ENCODE results near the gene C2CD3. TPM values are rescaled to one million over a fixed set of nuclear protein-coding genes. Genes with fewer than 3 reads are reported as not detected.

C2CD3 gene
- total and polyA plus RNA-seq, 9 donors, result 14.5 to 25.8 (median 18.5) TPM

GRCh38 chr11:74012074-74012809 lies 158.6 kb downstream of the C2CD3 start:
- 97% methylated on average over 3 of the region's 14 CpGs for WGBS (ENCODE audit: insufficient coverage)
- Histone ChIP-seq H3K4me1 (ENCODE audit: control insufficient read depth, insufficient read depth, low read length) (peaks cover 12% of the 10 kb centered on the region), H3K9me3 (replicated peaks; ENCODE audit: control insufficient read depth, low read depth, low read length) (no peaks in the 10 kb centered on the region), H3K4me3 (ENCODE audit: low read length) (no peak overlapping the region), H3K36me3 (ENCODE audit: control insufficient read depth, insufficient read depth, low read length) (peaks cover 49% of the 10 kb centered on the region), H3K27ac (ENCODE audit: low read length) (no peak overlapping the region), H3K27me3 (ENCODE audit: control insufficient read depth, insufficient read depth, low read length) (no peaks in the 10 kb centered on the region)
- no peak for DNase-seq

GRCh38 chr11:74011360-74012073 lies 159.3 kb downstream of the C2CD3 start:
- no peak overlapping the region for H3K27ac ChIP-seq (ENCODE audit: low read length)
- peak; percentile 17 for DNase-seq

GRCh38 chr11:74010306-74011300 lies 160.2 kb downstream of the C2CD3 start:
- H3K9me3 ChIP-seq (replicated peaks; ENCODE audit: control insufficient read depth, low read depth, low read length), result no peaks in the 10 kb centered on the region
- H3K27me3 ChIP-seq (ENCODE audit: control insufficient read depth, insufficient read depth, low read length), result no peaks in the 10 kb centered on the region
- DNase-seq, result no peak
- peaks cover 41% of the 10 kb centered on the region for H3K36me3 ChIP-seq (ENCODE audit: control insufficient read depth, insufficient read depth, low read length)
- 69% methylated on average over 3 of the region's 9 CpGs for WGBS (ENCODE audit: insufficient coverage)
- no peak overlapping the region for H3K27ac ChIP-seq (ENCODE audit: low read length)
- H3K4me3 ChIP-seq (ENCODE audit: low read length), result no peak overlapping the region
- peaks cover 12% of the 10 kb centered on the region for H3K4me1 ChIP-seq (ENCODE audit: control insufficient read depth, insufficient read depth, low read length)

More at GRCh38 chr11:74011360-74012073, 159.3 kb downstream of the C2CD3 start:
- Histone ChIP-seq H3K4me1 (ENCODE audit: control insufficient read depth, insufficient read depth, low read length) (peaks cover 12% of the 10 kb centered on the region), H3K36me3 (ENCODE audit: control insufficient read depth, insufficient read depth, low read length) (peaks cover 45% of the 10 kb centered on the region), H3K4me3 (ENCODE audit: low read length) (no peak overlapping the region), H3K9me3 (replicated peaks; ENCODE audit: control insufficient read depth, low read depth, low read length) (no peaks in the 10 kb centered on the region), H3K27me3 (ENCODE audit: control insufficient read depth, insufficient read depth, low read length) (no peaks in the 10 kb centered on the region)
- 59% methylated on average over 6 of the region's 8 CpGs for WGBS (ENCODE audit: insufficient coverage)

- Histone ChIP-seq H3K27me3 (ENCODE audit: control insufficient read depth, insufficient read depth, low read length) (no peaks in the 10 kb centered on the region), H3K36me3 (ENCODE audit: control insufficient read depth, insufficient read depth, low read length) (peaks cover 42% of the 10 kb centered on the region), H3K4me3 (ENCODE audit: low read length) (no peak overlapping the region), H3K9me3 (replicated peaks; ENCODE audit: control insufficient read depth, low read depth, low read length) (no peaks in the 10 kb centered on the region), H3K4me1 (ENCODE audit: control insufficient read depth, insufficient read depth, low read length) (peaks cover 12% of the 10 kb centered on the region), H3K27ac (ENCODE audit: low read length) (no peak overlapping the region)
- WGBS (ENCODE audit: insufficient coverage), result 100% methylated on average over 1 of the region's 5 CpGs
- DNase-seq, result no peak
These were observed 161.0 kb downstream of the C2CD3 start for GRCh38 chr11:74009675-74010305.

- WGBS (ENCODE audit: insufficient coverage), result no CpG with 5 or more reads among the region's 3 CpGs
These were observed 161.6 kb downstream of the C2CD3 start for GRCh38 chr11:74009230-74009547.

GRCh38 chr11:74008373-74009229 lies 162.2 kb downstream of the C2CD3 start, which contains the start of gene UCP3:
Gene UCP3, minus strand, starts transcription at chr11:74009085. Its CDS starts 2,043 bp downstream, at chr11:74007042.
- H3K4me1 ChIP-seq (ENCODE audit: control insufficient read depth, insufficient read depth, low read length), result peaks cover 16% of the 10 kb centered on the region
- peak; percentile 35 for DNase-seq

More at GRCh38 chr11:74009230-74009547, 161.6 kb downstream of the C2CD3 start:
- H3K27me3 ChIP-seq (ENCODE audit: control insufficient read depth, insufficient read depth, low read length), result no peaks in the 10 kb centered on the region
- H3K27ac ChIP-seq (ENCODE audit: low read length), result peak overlapping the region; percentile 13
- peaks cover 39% of the 10 kb centered on the region for H3K36me3 ChIP-seq (ENCODE audit: control insufficient read depth, insufficient read depth, low read length)
- H3K4me3 ChIP-seq (ENCODE audit: low read length), result no peak overlapping the region
- no peak for DNase-seq
- peaks cover 16% of the 10 kb centered on the region for H3K4me1 ChIP-seq (ENCODE audit: control insufficient read depth, insufficient read depth, low read length)
- no peaks in the 10 kb centered on the region for H3K9me3 ChIP-seq (replicated peaks; ENCODE audit: control insufficient read depth, low read depth, low read length)

GRCh38 chr11:74007691-74008372 lies 163.0 kb downstream of the C2CD3 start:
- no peaks in the 10 kb centered on the region for H3K9me3 ChIP-seq (replicated peaks; ENCODE audit: control insufficient read depth, low read depth, low read length)
- no peak overlapping the region for H3K27ac ChIP-seq (ENCODE audit: low read length)
- H3K4me1 ChIP-seq (ENCODE audit: control insufficient read depth, insufficient read depth, low read length), result peaks cover 16% of the 10 kb centered on the region
- peaks cover 39% of the 10 kb centered on the region for H3K36me3 ChIP-seq (ENCODE audit: control insufficient read depth, insufficient read depth, low read length)
- no peak overlapping the region for H3K4me3 ChIP-seq (ENCODE audit: low read length)
- H3K27me3 ChIP-seq (ENCODE audit: control insufficient read depth, insufficient read depth, low read length), result no peaks in the 10 kb centered on the region
- no peak for DNase-seq
- WGBS (ENCODE audit: insufficient coverage), result 83% methylated on average over 4 of the region's 6 CpGs

More at GRCh38 chr11:74008373-74009229, 162.2 kb downstream of the C2CD3 start, which contains the start of gene UCP3:
- WGBS (ENCODE audit: insufficient coverage), result 55% methylated on average over 3 of the region's 9 CpGs
- no peak within 1 kb of the TSS for H3K4me3 ChIP-seq (ENCODE audit: low read length)
- H3K36me3 ChIP-seq (ENCODE audit: control insufficient read depth, insufficient read depth, low read length), result peaks cover 39% of the 10 kb centered on the region
- H3K9me3 ChIP-seq (replicated peaks; ENCODE audit: control insufficient read depth, low read depth, low read length), result no peaks in the 10 kb centered on the region
- H3K27ac ChIP-seq (ENCODE audit: low read length), result peak within 1 kb of the TSS; percentile 20
- H3K27me3 ChIP-seq (ENCODE audit: control insufficient read depth, insufficient read depth, low read length), result no peaks in the 10 kb centered on the region

- Histone ChIP-seq H3K4me3 (ENCODE audit: low read length) (no peak overlapping the region), H3K9me3 (replicated peaks; ENCODE audit: control insufficient read depth, low read depth, low read length) (no peaks in the 10 kb centered on the region), H3K27ac (ENCODE audit: low read length) (no peak overlapping the region), H3K4me1 (ENCODE audit: control insufficient read depth, insufficient read depth, low read length) (peaks cover 16% of the 10 kb centered on the region), H3K27me3 (ENCODE audit: control insufficient read depth, insufficient read depth, low read length) (no peaks in the 10 kb centered on the region), H3K36me3 (ENCODE audit: control insufficient read depth, insufficient read depth, low read length) (peaks cover 42% of the 10 kb centered on the region)
- WGBS (ENCODE audit: insufficient coverage), result 66% methylated on average over 3 of the region's 7 CpGs
- no peak for DNase-seq
These were observed 164.0 kb downstream of the C2CD3 start for GRCh38 chr11:74006743-74007304.

Measured in muscle of leg (tissue), 11 donors.